ENCODE data around the gene CCDC154. TPM values are rescaled to one million over a fixed set of nuclear protein-coding genes. Genes with fewer than 3 reads are reported as not detected.

CCDC154 gene
- total and polyA plus RNA-seq, 4 donors: 0.63 to 4.5 (median 1.4) TPM

- no peak for TF ChIP-seq CTCF (IDR thresholded peaks at IDR 0.05; ENCODE audit: control extremely low read depth, extremely low read depth)
- no peak for ATAC-seq (ENCODE audit: insufficient read depth, low FRiP score)
Observed at GRCh38 chr16:1446296-1447080, 2.1 kb upstream of the CCDC154 start.

GRCh38 chr16:1445518-1446203 lies 1.3 kb upstream of the CCDC154 start:
- Histone ChIP-seq H3K36me3 (ENCODE audit: control insufficient read depth in 4 of 4, insufficient read depth in 4 of 4, low read length in 4 of 4) (peaks cover 0 to 55% (median 6%) of the 10 kb centered on the region in 4 donors), H3K9me3 (ENCODE audit: control insufficient read depth in 4 of 4, insufficient read depth in 3 of 4, low read length in 3 of 4) (no peaks in the 10 kb centered on the region), H3K4me3 (no peak overlapping the region), H3K27ac (ENCODE audit: low read depth in 1 of 2, low read length in 1 of 2) (no peak overlapping the region), H3K27me3 (ENCODE audit: control insufficient read depth in 3 of 3, insufficient read depth in 3 of 3, low read length in 2 of 3) (no peaks in the 10 kb centered on the region), H3K9ac (ENCODE audit: insufficient read depth in 1 of 2, low read length in 2 of 2) (no peak overlapping the region), H3K4me1 (ENCODE audit: control insufficient read depth in 5 of 5, insufficient read depth in 5 of 5, low read length in 5 of 5) (no peaks in the 10 kb centered on the region)
- WGBS, 2 donors: 91% methylated on average over 22 to 25 of the region's 25 CpGs
- ATAC-seq (ENCODE audit: insufficient read depth, low FRiP score) (no peak), DNase-seq (peak in 1 of 3 donors; percentile 9)
- no peak for TF ChIP-seq CTCF (IDR thresholded peaks at IDR 0.05; ENCODE audit: control extremely low read depth, extremely low read depth)

More at GRCh38 chr16:1446296-1447080, 2.1 kb upstream of the CCDC154 start:
- no peak overlapping the region for H3K4me3 ChIP-seq
- DNase-seq: no peak
- H3K27ac ChIP-seq (ENCODE audit: low read depth in 1 of 2, low read length in 1 of 2): no peak overlapping the region
- no peaks in the 10 kb centered on the region for H3K27me3 ChIP-seq (ENCODE audit: control insufficient read depth in 3 of 3, insufficient read depth in 3 of 3, low read length in 2 of 3)
- no peaks in the 10 kb centered on the region for H3K4me1 ChIP-seq (ENCODE audit: control insufficient read depth in 5 of 5, insufficient read depth in 5 of 5, low read length in 5 of 5)
- H3K9ac ChIP-seq (ENCODE audit: insufficient read depth in 1 of 2, low read length in 2 of 2): no peak overlapping the region
- peaks cover 0 to 63% (median 6%) of the 10 kb centered on the region in 4 donors for H3K36me3 ChIP-seq (ENCODE audit: control insufficient read depth in 4 of 4, insufficient read depth in 4 of 4, low read length in 4 of 4)
- H3K9me3 ChIP-seq (ENCODE audit: control insufficient read depth in 4 of 4, insufficient read depth in 3 of 4, low read length in 3 of 4): no peaks in the 10 kb centered on the region
- WGBS, 2 donors: 92 to 93% methylated on average over 41 of the region's 41 CpGs

GRCh38 chr16:1444730-1445517 lies 568 bp upstream of the CCDC154 start:
- 85% methylated on average over 47 to 48 of the region's 48 CpGs for WGBS, 2 donors

More at GRCh38 chr16:1444730-1445517, 568 bp upstream of the CCDC154 start:
- Histone ChIP-seq H3K9ac (ENCODE audit: insufficient read depth in 1 of 2, low read length in 2 of 2) (no peak overlapping the region), H3K4me1 (ENCODE audit: control insufficient read depth in 5 of 5, insufficient read depth in 5 of 5, low read length in 5 of 5) (no peaks in the 10 kb centered on the region), H3K4me3 (no peak overlapping the region), H3K27ac (ENCODE audit: low read depth in 1 of 2, low read length in 1 of 2) (no peak overlapping the region), H3K9me3 (ENCODE audit: control insufficient read depth in 4 of 4, insufficient read depth in 3 of 4, low read length in 3 of 4) (no peaks in the 10 kb centered on the region), H3K27me3 (ENCODE audit: control insufficient read depth in 3 of 3, insufficient read depth in 3 of 3, low read length in 2 of 3) (no peaks in the 10 kb centered on the region), H3K36me3 (ENCODE audit: control insufficient read depth in 4 of 4, insufficient read depth in 4 of 4, low read length in 4 of 4) (peaks cover 0 to 48% (median 4%) of the 10 kb centered on the region in 4 donors)
- DNase-seq: peak in 1 of 3 donors; percentile 8
- no peak for ATAC-seq (ENCODE audit: insufficient read depth, low FRiP score)
- TF ChIP-seq CTCF (IDR thresholded peaks at IDR 0.05; ENCODE audit: control extremely low read depth, extremely low read depth): no peak

All from lung (tissue), 12 donors.